ENCODE data around the gene CARMIL3.
"Not testable (repeated sequence)": the region's sequence is repeated elsewhere in the genome, so short reads cannot be mapped to it uniquely, and the experiment has no call there.

Gene CARMIL3

GRCh38 chr14:24051789-24052655, at the start of gene CARMIL3:
Gene CARMIL3 (plus strand): TSS chr14:24052009. CDS start chr14:24052154, 145 bp downstream.
- H3K4me3 ChIP-seq (ENCODE audit: low read length in 2 of 2), result peak within 1 kb of the TSS; percentile 76 to 82
- peaks cover 0 to 2% of the 10 kb centered on the region in 2 donors for H3K9me3 ChIP-seq (ENCODE audit: control insufficient read depth in 2 of 2, low read length in 2 of 2)
- H3K9ac ChIP-seq (ENCODE audit: low read depth in 1 of 2, low read length in 2 of 2), result peak within 1 kb of the TSS; percentile 41 to 90
- peak within 1 kb of the TSS; percentile 48 to 57 for H3K27ac ChIP-seq (ENCODE audit: low read depth in 2 of 2, low read length in 2 of 2)
- H3K36me3 ChIP-seq (ENCODE audit: control insufficient read depth in 2 of 2, insufficient read depth in 2 of 2, low read length in 2 of 2), result no peaks in the 10 kb centered on the region
- H3K27me3 ChIP-seq (ENCODE audit: control insufficient read depth in 2 of 2, insufficient read depth in 2 of 2, low read length in 2 of 2), result peaks cover 0 to 2% of the 10 kb centered on the region in 2 donors
- H3K4me1 ChIP-seq (ENCODE audit: control insufficient read depth in 2 of 2, insufficient read depth in 2 of 2, low read length in 2 of 2), result peaks cover 8 to 9% of the 10 kb centered on the region in 2 donors

DNA sequence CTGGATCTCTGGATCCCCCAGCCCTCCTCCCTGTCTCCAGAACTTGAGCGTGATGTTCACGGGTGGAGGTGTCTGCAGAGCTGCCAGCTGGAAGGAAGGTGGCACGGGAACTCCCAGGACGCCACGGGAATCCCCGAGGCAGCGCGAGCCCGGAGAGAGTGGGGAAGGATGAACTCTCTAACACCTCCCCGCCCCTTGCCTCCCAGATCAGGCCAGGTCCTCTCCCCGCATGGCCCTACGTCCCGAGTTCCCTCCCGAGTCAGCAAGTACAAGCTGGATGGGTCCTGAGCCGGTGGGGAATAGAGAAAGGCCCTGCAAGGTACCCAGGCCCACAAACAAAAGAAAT, 45.4 kb upstream of the CARMIL3 start:
- H3K4me1 ChIP-seq (ENCODE audit: control insufficient read depth in 2 of 2, insufficient read depth in 2 of 2, low read length in 2 of 2); H3K36me3 ChIP-seq (ENCODE audit: control insufficient read depth in 2 of 2, insufficient read depth in 2 of 2, low read length in 2 of 2); H3K9ac ChIP-seq (ENCODE audit: low read depth in 1 of 2, low read length in 2 of 2); H3K27me3 ChIP-seq (ENCODE audit: control insufficient read depth in 2 of 2, insufficient read depth in 2 of 2, low read length in 2 of 2); H3K9me3 ChIP-seq (ENCODE audit: control insufficient read depth in 2 of 2, low read length in 2 of 2); H3K27ac ChIP-seq (ENCODE audit: low read depth in 2 of 2, low read length in 2 of 2): not testable (repeated sequence)
- peak overlapping the region in 1 of 2 donors; percentile 67 for H3K4me3 ChIP-seq (ENCODE audit: low read length in 2 of 2)

DNA sequence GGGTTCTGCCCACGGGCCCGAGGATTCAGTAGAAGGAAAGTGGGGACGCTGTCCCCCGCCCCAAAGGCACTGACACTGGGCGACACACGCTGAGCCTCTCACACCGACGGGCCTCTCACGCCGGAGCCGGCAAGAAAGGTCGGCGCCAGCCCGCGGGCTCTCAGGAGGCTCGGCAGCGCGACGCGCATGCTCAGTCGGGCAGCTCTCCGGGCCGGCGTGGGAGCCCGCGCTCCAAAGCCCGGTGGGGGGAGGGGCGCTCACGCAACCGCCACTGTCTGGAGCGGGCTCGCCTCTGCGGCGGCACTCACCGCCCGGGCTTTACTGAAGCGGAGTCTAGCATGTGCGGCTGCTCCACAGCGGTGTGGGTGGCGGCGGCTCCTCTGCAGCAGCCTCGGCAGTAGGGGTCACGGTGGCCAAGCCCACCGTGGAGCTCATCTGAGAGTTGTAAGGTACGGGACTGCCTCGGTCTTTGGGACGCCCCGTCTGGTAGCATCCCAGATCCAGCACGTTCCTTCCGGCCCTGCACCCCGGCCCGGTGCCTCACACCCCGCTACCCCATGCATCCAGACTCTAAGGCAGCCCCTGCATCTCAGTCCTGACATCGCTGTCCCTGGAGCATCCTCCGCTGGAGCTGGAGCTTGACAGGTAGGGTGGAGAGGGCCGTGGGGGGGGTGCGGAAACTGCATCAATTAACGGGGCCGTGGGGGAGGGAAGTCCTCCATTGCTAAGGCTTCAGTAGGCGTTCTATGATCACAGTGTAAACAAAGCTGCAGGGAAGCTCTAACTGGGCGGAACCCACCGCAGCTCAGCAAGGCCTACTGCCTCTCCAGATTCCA, 44.8 kb upstream of the CARMIL3 start:
- peak overlapping the region; percentile 39 to 67 for H3K4me3 ChIP-seq (ENCODE audit: low read length in 2 of 2)
- not testable (repeated sequence) for H3K36me3 ChIP-seq (ENCODE audit: control insufficient read depth in 2 of 2, insufficient read depth in 2 of 2, low read length in 2 of 2); H3K27ac ChIP-seq (ENCODE audit: low read depth in 2 of 2, low read length in 2 of 2); H3K9ac ChIP-seq (ENCODE audit: low read depth in 1 of 2, low read length in 2 of 2); H3K4me1 ChIP-seq (ENCODE audit: control insufficient read depth in 2 of 2, insufficient read depth in 2 of 2, low read length in 2 of 2); H3K27me3 ChIP-seq (ENCODE audit: control insufficient read depth in 2 of 2, insufficient read depth in 2 of 2, low read length in 2 of 2); H3K9me3 ChIP-seq (ENCODE audit: control insufficient read depth in 2 of 2, low read length in 2 of 2)

DNA sequence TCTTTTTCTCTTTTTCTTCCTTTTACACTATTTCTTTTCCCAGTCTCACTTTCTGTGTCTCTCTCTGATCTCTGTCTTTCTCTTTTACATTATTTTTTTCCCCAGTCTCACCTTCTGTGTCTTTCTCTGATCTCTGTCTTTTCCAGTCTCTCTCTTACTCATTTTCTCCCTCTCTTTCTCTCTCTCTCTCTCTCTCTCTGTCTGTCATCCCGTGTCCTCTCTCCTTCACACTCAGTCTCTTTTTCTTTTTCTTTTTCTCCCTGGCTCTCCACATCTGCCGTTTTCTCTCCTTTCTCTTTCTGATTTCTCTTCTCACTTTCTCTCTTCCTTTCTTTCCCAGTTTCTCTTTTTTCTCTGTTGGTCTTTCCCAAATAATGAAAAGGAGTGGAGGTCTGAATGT, 40.8 kb upstream of the CARMIL3 start:
- Histone ChIP-seq H3K27me3 (ENCODE audit: control insufficient read depth in 2 of 2, insufficient read depth in 2 of 2, low read length in 2 of 2) (no peaks in the 10 kb centered on the region), H3K27ac (ENCODE audit: low read depth in 2 of 2, low read length in 2 of 2) (no peak overlapping the region), H3K9ac (ENCODE audit: low read depth in 1 of 2, low read length in 2 of 2) (no peak overlapping the region)

GRCh38 chr14:24012726-24013273, 39.0 kb upstream of the CARMIL3 start:
- not testable (repeated sequence) for H3K27ac ChIP-seq (ENCODE audit: low read depth in 2 of 2, low read length in 2 of 2); H3K27me3 ChIP-seq (ENCODE audit: control insufficient read depth in 2 of 2, insufficient read depth in 2 of 2, low read length in 2 of 2); H3K4me1 ChIP-seq (ENCODE audit: control insufficient read depth in 2 of 2, insufficient read depth in 2 of 2, low read length in 2 of 2); H3K36me3 ChIP-seq (ENCODE audit: control insufficient read depth in 2 of 2, insufficient read depth in 2 of 2, low read length in 2 of 2); H3K9ac ChIP-seq (ENCODE audit: low read depth in 1 of 2, low read length in 2 of 2); H3K9me3 ChIP-seq (ENCODE audit: control insufficient read depth in 2 of 2, low read length in 2 of 2); H3K4me3 ChIP-seq (ENCODE audit: low read length in 2 of 2)

More for the DNA sequence above, 40.8 kb upstream of the CARMIL3 start:
- no peaks in the 10 kb centered on the region for H3K36me3 ChIP-seq (ENCODE audit: control insufficient read depth in 2 of 2, insufficient read depth in 2 of 2, low read length in 2 of 2)
- H3K4me1 ChIP-seq (ENCODE audit: control insufficient read depth in 2 of 2, insufficient read depth in 2 of 2, low read length in 2 of 2), result peaks cover 0 to 5% of the 10 kb centered on the region in 2 donors
- no peaks in the 10 kb centered on the region for H3K9me3 ChIP-seq (ENCODE audit: control insufficient read depth in 2 of 2, low read length in 2 of 2)
- no peak overlapping the region for H3K4me3 ChIP-seq (ENCODE audit: low read length in 2 of 2)

GRCh38 chr14:24013654-24014514, 37.9 kb upstream of the CARMIL3 start:
- H3K36me3 ChIP-seq (ENCODE audit: control insufficient read depth in 2 of 2, insufficient read depth in 2 of 2, low read length in 2 of 2), result no peaks in the 10 kb centered on the region
- H3K9me3 ChIP-seq (ENCODE audit: control insufficient read depth in 2 of 2, low read length in 2 of 2), result no peaks in the 10 kb centered on the region
- H3K27me3 ChIP-seq (ENCODE audit: control insufficient read depth in 2 of 2, insufficient read depth in 2 of 2, low read length in 2 of 2), result no peaks in the 10 kb centered on the region
- H3K27ac ChIP-seq (ENCODE audit: low read depth in 2 of 2, low read length in 2 of 2), result no peak overlapping the region
- H3K4me3 ChIP-seq (ENCODE audit: low read length in 2 of 2), result no peak overlapping the region
- peaks cover 0 to 5% of the 10 kb centered on the region in 2 donors for H3K4me1 ChIP-seq (ENCODE audit: control insufficient read depth in 2 of 2, insufficient read depth in 2 of 2, low read length in 2 of 2)
- H3K9ac ChIP-seq (ENCODE audit: low read depth in 1 of 2, low read length in 2 of 2), result no peak overlapping the region

DNA sequence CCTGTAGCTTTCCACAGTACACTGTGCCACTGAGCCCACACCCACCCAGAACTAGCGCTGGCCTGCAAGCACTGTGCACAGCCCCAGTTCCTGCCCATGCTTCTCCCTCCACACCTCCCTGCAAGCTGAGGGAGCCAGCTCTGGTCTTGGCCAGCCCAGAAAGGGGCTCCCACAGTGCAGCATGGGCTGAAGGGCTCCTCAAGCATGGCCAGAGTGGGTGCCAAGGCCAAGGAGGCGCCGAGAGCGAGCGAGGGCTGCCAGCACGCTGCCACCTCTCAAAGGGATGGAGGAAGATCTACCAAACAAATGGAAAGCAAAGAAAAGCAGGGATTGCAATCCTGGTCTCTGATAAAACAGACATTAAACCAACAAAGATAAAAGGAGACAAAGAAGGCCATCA, 36.1 kb upstream of the CARMIL3 start:
- H3K27me3 ChIP-seq (ENCODE audit: control insufficient read depth in 2 of 2, insufficient read depth in 2 of 2, low read length in 2 of 2); H3K4me1 ChIP-seq (ENCODE audit: control insufficient read depth in 2 of 2, insufficient read depth in 2 of 2, low read length in 2 of 2); H3K27ac ChIP-seq (ENCODE audit: low read depth in 2 of 2, low read length in 2 of 2); H3K9me3 ChIP-seq (ENCODE audit: control insufficient read depth in 2 of 2, low read length in 2 of 2); H3K4me3 ChIP-seq (ENCODE audit: low read length in 2 of 2); H3K36me3 ChIP-seq (ENCODE audit: control insufficient read depth in 2 of 2, insufficient read depth in 2 of 2, low read length in 2 of 2); H3K9ac ChIP-seq (ENCODE audit: low read depth in 1 of 2, low read length in 2 of 2): not testable (repeated sequence)

DNA sequence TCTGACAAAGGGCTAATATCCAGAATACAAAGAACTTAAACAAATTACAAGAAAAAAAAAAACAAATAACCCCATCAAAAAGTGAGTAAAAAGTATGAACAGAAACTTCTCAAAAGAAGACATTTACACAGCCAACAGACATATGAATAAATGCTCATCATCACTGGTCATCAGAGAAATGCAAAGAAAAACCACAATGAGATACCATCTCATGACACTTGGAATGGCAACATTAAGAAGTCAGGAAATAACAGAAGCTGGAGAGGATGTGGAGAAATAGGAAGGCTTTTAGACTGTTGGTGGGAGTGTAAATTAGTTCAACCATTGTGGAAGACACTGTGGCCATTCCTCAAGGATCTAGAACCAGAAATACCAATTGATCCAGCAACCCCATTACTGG, 32.8 kb upstream of the CARMIL3 start:
- not testable (repeated sequence) for H3K36me3 ChIP-seq (ENCODE audit: control insufficient read depth in 2 of 2, insufficient read depth in 2 of 2, low read length in 2 of 2); H3K4me3 ChIP-seq (ENCODE audit: low read length in 2 of 2); H3K4me1 ChIP-seq (ENCODE audit: control insufficient read depth in 2 of 2, insufficient read depth in 2 of 2, low read length in 2 of 2); H3K9ac ChIP-seq (ENCODE audit: low read depth in 1 of 2, low read length in 2 of 2); H3K27me3 ChIP-seq (ENCODE audit: control insufficient read depth in 2 of 2, insufficient read depth in 2 of 2, low read length in 2 of 2); H3K27ac ChIP-seq (ENCODE audit: low read depth in 2 of 2, low read length in 2 of 2); H3K9me3 ChIP-seq (ENCODE audit: control insufficient read depth in 2 of 2, low read length in 2 of 2)

DNA sequence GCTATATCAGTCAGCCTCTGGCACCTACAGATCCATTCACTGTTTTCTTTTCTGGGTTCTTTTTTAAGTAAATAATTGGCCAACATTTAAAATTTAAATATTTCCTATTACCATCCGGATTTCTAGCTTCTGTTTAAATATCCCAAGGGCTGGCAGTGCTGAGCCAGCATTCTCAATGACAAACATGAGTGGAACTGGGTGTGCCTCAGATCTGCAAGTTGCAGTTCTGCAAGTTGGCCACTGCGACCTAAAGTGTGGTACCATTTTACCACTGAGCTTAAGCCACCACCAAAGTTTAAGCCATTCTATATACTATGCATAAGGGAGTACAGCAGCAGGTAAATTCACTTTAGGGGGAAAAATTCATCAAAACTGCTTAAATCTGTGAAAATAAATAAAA, 31.9 kb upstream of the CARMIL3 start:
- H3K4me3 ChIP-seq (ENCODE audit: low read length in 2 of 2); H3K27me3 ChIP-seq (ENCODE audit: control insufficient read depth in 2 of 2, insufficient read depth in 2 of 2, low read length in 2 of 2); H3K4me1 ChIP-seq (ENCODE audit: control insufficient read depth in 2 of 2, insufficient read depth in 2 of 2, low read length in 2 of 2); H3K9ac ChIP-seq (ENCODE audit: low read depth in 1 of 2, low read length in 2 of 2); H3K36me3 ChIP-seq (ENCODE audit: control insufficient read depth in 2 of 2, insufficient read depth in 2 of 2, low read length in 2 of 2); H3K9me3 ChIP-seq (ENCODE audit: control insufficient read depth in 2 of 2, low read length in 2 of 2); H3K27ac ChIP-seq (ENCODE audit: low read depth in 2 of 2, low read length in 2 of 2): not testable (repeated sequence)

Measured in mucosa of rectum (tissue), 2 donors.